DOHH2 (cell line): Measurements from ENCODE around the gene THEM5.

Experiments
- H3F3A ChIP-seq: fragments of 200-600 bp; sonication (generic), shearing (Covaris generic); 2 replicates; pipeline ENCODE4 v1.6.0; 2016; ENCODE audit warnings: antibody characterized with exemption, mild to moderate bottlenecking; ENCODE audit not compliant: control insufficient read depth, insufficient read depth
- H3K27ac ChIP-seq: fragments of 200-600 bp; sonication (generic); 2 replicates; pipeline ENCODE4 v1.5.1; 2014; ENCODE audit warnings: low read depth, mild to moderate bottlenecking, low read length, moderate library complexity
- H3K27me3 ChIP-seq: fragments of 200-600 bp; sonication (generic); 2 replicates; pipeline ENCODE4 v1.6.1; 2014; ENCODE audit warnings: mild to moderate bottlenecking, low read length, mixed read lengths; ENCODE audit not compliant: control insufficient read depth
- H3K36me3 ChIP-seq: fragments of 200-600 bp; sonication (generic); 2 replicates; pipeline ENCODE4 v1.6.1; 2014; ENCODE audit warnings: mild to moderate bottlenecking, low read length, moderate library complexity, mixed read lengths; ENCODE audit not compliant: control insufficient read depth
- H3K4me1 ChIP-seq: fragments of 200-600 bp; sonication (generic); 2 replicates; pipeline ENCODE4 v1.6.1; 2014; ENCODE audit warnings: mild to moderate bottlenecking, low read length, mixed read lengths; ENCODE audit not compliant: control insufficient read depth
- H3K4me2 ChIP-seq: fragments of 200-600 bp; sonication (generic); 2 replicates; pipeline ENCODE4 v1.6.0; 2014; ENCODE audit warnings: mild to moderate bottlenecking, low read length, moderate library complexity
- H3K4me3 ChIP-seq: fragments of 200-600 bp; sonication (generic); 2 replicates; pipeline ENCODE4 v1.5.1; 2014; ENCODE audit warnings: mild to moderate bottlenecking, low read length, mixed read lengths
- H3K79me2 ChIP-seq: fragments of 200-600 bp; sonication (generic); 2 replicates; pipeline ENCODE4 v1.6.1; 2014; ENCODE audit warnings: mild to moderate bottlenecking, low read length, mixed read lengths; ENCODE audit not compliant: control insufficient read depth
- H3K9me2 ChIP-seq: fragments of 200-600 bp; sonication (generic); replicated peaks from 2 replicates; pipeline ENCODE4 v1.6.1; 2014; ENCODE audit warnings: mild to moderate bottlenecking, low read length, mixed read lengths; ENCODE audit not compliant: control insufficient read depth
- H3K9me3 ChIP-seq: fragments of 200-600 bp; sonication (generic); 2 replicates; pipeline ENCODE4 v1.6.1; 2014; ENCODE audit warnings: antibody characterized with exemption, low read length, mixed read lengths; ENCODE audit not compliant: control insufficient read depth, insufficient read depth
- H4K20me1 ChIP-seq: fragments of 200-600 bp; sonication (generic); 2 replicates; pipeline ENCODE4 v1.6.0; 2014; ENCODE audit warnings: low read depth, mild to moderate bottlenecking, antibody characterized with exemption, low read length, moderate library complexity; ENCODE audit not compliant: control insufficient read depth, insufficient read depth
- EZH2phosphoT487 ChIP-seq: fragments of 200-600 bp; sonication (generic); IDR thresholded peaks from 2 replicates; pipeline ENCODE4 v1.6.1; 2017; ENCODE audit warnings: borderline replicate concordance, mild to moderate bottlenecking, antibody characterized with exemption, low read length, moderate library complexity, mixed read lengths
- TF ChIP-seq, protein P1 (sequence below): fragments of 200-600 bp; sonication (generic); IDR thresholded peaks from one replicate; pipeline ENCODE4 v1.5.1; 2014; ENCODE audit warnings: antibody characterized with exemption, mild to moderate bottlenecking, low read depth, low read length; ENCODE audit not compliant: poor library complexity, severe bottlenecking

THEM5 gene

DNA sequence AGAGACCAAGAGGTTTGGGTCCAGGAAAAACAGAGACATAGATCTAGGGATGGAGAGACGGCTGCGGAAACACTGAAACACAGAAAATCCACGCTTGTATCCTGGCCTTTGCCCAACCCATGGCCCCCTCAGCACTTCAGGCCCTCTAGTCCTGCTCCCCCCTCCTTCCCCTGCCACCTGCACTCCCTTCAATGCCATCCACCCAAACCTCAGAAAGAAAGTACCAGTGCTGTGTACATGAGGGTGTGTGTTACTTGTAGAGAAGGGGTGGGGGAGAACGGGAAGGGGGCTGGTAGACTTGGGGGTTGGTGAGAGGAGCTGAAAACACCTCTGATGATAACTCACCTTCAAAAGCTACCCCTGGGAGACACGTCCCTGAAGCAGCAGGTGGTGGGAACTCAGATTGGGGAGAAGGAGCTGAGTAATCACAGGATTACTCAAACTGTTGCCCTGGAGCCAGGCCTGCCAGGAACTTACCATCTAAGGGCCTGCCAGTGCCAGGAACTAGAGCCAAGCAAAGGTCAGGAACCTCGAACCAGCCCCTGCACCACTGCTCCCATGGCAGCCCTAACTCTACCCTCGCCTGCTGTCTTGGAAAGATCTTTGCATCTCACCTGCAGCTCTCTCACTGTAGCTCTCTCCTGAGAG lies 33.4 kb downstream of the THEM5 start:
- Histone ChIP-seq H3K9me3 (no peaks in the 10 kb centered on the region), H3K27ac (no peak overlapping the region), H3F3A (no peaks in the 10 kb centered on the region), H3K4me1 (peaks cover 3% of the 10 kb centered on the region; the same call in 1 of the 2 replicates), H4K20me1 (no peaks in the 10 kb centered on the region), H3K79me2 (no peaks in the 10 kb centered on the region), H3K36me3 (no peaks in the 10 kb centered on the region), H3K27me3 (peaks cover 16% of the 10 kb centered on the region), H3K4me2 (no peak overlapping the region), H3K4me3 (no peak overlapping the region), H3K9me2 (no peaks in the 10 kb centered on the region)
- TF ChIP-seq EZH2phosphoT487, result no peak
- TF ChIP-seq, protein P1, sequence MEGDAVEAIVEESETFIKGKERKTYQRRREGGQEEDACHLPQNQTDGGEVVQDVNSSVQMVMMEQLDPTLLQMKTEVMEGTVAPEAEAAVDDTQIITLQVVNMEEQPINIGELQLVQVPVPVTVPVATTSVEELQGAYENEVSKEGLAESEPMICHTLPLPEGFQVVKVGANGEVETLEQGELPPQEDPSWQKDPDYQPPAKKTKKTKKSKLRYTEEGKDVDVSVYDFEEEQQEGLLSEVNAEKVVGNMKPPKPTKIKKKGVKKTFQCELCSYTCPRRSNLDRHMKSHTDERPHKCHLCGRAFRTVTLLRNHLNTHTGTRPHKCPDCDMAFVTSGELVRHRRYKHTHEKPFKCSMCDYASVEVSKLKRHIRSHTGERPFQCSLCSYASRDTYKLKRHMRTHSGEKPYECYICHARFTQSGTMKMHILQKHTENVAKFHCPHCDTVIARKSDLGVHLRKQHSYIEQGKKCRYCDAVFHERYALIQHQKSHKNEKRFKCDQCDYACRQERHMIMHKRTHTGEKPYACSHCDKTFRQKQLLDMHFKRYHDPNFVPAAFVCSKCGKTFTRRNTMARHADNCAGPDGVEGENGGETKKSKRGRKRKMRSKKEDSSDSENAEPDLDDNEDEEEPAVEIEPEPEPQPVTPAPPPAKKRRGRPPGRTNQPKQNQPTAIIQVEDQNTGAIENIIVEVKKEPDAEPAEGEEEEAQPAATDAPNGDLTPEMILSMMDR, result no peak

DNA sequence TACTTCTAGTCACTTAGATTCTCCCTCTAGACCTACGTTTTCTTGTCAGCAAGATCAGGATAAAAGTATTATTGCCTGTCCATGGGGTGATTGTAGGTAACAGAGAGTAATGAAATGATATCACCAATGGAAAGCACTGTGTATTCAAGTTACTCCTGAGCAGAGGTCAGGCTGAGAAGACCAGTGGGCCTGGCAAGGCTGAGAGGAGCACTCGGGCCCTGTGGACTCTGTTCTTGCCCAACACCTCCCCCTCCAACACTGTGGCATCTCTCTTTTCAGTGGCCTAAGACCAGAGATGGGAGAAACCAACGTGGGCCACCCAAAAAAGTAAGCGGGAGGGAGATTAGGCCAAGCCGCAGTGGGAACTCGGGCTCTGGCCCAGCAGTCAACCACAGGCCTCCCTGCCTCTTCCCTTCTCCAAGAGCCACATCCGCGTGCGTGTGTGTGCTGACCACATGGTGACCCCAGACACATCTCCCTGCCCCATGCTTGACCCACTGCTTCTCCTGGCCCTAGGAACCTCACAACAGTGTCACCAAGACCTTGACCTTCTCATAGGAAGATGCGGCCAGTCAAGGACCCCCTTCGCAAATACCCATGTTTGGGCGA lies 34.2 kb downstream of the THEM5 start:
- Histone ChIP-seq H3K27ac (no peak overlapping the region), H3K9me2 (no peaks in the 10 kb centered on the region), H3K27me3 (peaks cover 16% of the 10 kb centered on the region), H3K36me3 (no peaks in the 10 kb centered on the region), H3K4me3 (no peak overlapping the region), H3K4me1 (peaks cover 3% of the 10 kb centered on the region; the same call in 1 of the 2 replicates), H3F3A (no peaks in the 10 kb centered on the region), H3K4me2 (no peak overlapping the region), H4K20me1 (no peaks in the 10 kb centered on the region), H3K9me3 (no peaks in the 10 kb centered on the region), H3K79me2 (no peaks in the 10 kb centered on the region)
- TF ChIP-seq, protein P1, result no peak
- no peak for TF ChIP-seq EZH2phosphoT487

DNA sequence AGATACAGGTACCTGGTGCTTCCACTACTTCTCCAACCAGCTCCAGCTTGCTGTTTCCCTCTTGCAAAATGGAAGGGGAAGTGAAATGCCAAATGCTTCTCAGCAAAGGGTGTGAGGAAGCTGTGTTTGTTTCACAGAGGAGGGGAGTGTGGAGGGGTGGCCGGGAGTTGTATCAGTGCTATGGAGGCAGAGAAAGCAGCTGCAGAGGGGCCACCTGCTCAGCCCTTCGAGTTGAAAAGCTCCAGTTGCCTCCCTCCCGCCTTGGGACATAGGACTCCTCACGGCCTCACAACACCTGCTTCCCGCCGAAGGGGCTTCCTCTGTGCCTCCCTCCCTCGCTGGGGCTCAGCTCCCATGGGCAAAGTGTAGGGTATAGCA lies 36.2 kb downstream of the THEM5 start:
- no peak overlapping the region for H3K4me2 ChIP-seq
- no peaks in the 10 kb centered on the region for H3F3A ChIP-seq
- no peaks in the 10 kb centered on the region for H3K9me2 ChIP-seq
- H4K20me1 ChIP-seq, result no peaks in the 10 kb centered on the region
- H3K4me1 ChIP-seq, result peaks cover 3% of the 10 kb centered on the region; the same call in 1 of the 2 replicates
- H3K4me3 ChIP-seq, result no peak overlapping the region
- H3K27ac ChIP-seq, result no peak overlapping the region
- H3K9me3 ChIP-seq, result no peaks in the 10 kb centered on the region
- H3K27me3 ChIP-seq, result peaks cover 16% of the 10 kb centered on the region
- no peaks in the 10 kb centered on the region for H3K36me3 ChIP-seq
- no peak for TF ChIP-seq EZH2phosphoT487
- TF ChIP-seq, protein P1, result no peak
- no peaks in the 10 kb centered on the region for H3K79me2 ChIP-seq
